ENCODE data around the gene SNRNP25.
"Not testable (repeated sequence)": the region's sequence is repeated elsewhere in the genome, so short reads cannot be mapped to it uniquely, and the experiment has no call there.

Gene SNRNP25

GRCh38 chr16:42069-42457 lies 11.6 kb upstream of the SNRNP25 start:
- no peak for DNase-seq

- no peak for DNase-seq
Measured at GRCh38 chr16:42691-43090, 10.9 kb upstream of the SNRNP25 start.

- no peak for DNase-seq
Measured at GRCh38 chr16:43294-43693, 10.3 kb upstream of the SNRNP25 start.

- no peak for DNase-seq
Measured at GRCh38 chr16:44655-45054, 9.0 kb upstream of the SNRNP25 start.

GRCh38 chr16:45454-45853 lies 8.2 kb upstream of the SNRNP25 start:
- no peak for DNase-seq

- DNase-seq = not testable (repeated sequence)
Measured at GRCh38 chr16:46510-46909, 7.1 kb upstream of the SNRNP25 start.

- no peak for DNase-seq
Measured at GRCh38 chr16:47234-47633, 6.4 kb upstream of the SNRNP25 start.

GRCh38 chr16:50769-51591 lies 2.6 kb upstream of the SNRNP25 start:
- no peak for DNase-seq

- DNase-seq = no peak
Measured at GRCh38 chr16:54237-54581, 581 bp downstream of the SNRNP25 start.

GRCh38 chr16:55571-56136 lies 2.0 kb downstream of the SNRNP25 start:
- DNase-seq = no peak

- no peak for DNase-seq
Measured at GRCh38 chr16:56231-56927, 2.8 kb downstream of the SNRNP25 start.

GRCh38 chr16:57711-58110 lies 4.1 kb downstream of the SNRNP25 start:
- peak; percentile 32 to 56 for DNase-seq

- no peak for DNase-seq
Measured at GRCh38 chr16:58491-59439, 5.1 kb downstream of the SNRNP25 start.

- no peak for DNase-seq
Measured at GRCh38 chr16:59440-60059, 5.9 kb downstream of the SNRNP25 start.

GRCh38 chr16:60166-60565 lies 6.5 kb downstream of the SNRNP25 start:
- no peak for DNase-seq

GRCh38 chr16:60929-61878 lies 7.6 kb downstream of the SNRNP25 start:
- no peak for DNase-seq

GRCh38 chr16:61879-62281 lies 8.3 kb downstream of the SNRNP25 start:
- DNase-seq = no peak

GRCh38 chr16:62283-62967 lies 8.8 kb downstream of the SNRNP25 start:
- DNase-seq = no peak

GRCh38 chr16:62968-63391 lies 9.4 kb downstream of the SNRNP25 start:
- no peak for DNase-seq

GRCh38 chr16:63466-63865 lies 9.8 kb downstream of the SNRNP25 start:
- DNase-seq = no peak
